HEK293 (cell line): ENCODE measurements around the gene LEP.

Experiments
- CTCF ChIA-PET: fragments of 350-600 bp; formaldehyde crosslinking; extraction: SDS; loops from one replicate; lab custom pipeline; 2021; ENCODE audit warnings: antibody characterized with exemption; lab: Yijun Ruan, JAX
- POLR2A ChIA-PET: fragments of 300-600 bp; formaldehyde crosslinking; extraction: SDS; loops from one replicate; lab custom pipeline; 2020; ENCODE audit warnings: antibody characterized with exemption, inconsistent platforms; lab: Yijun Ruan, JAX
- H3K27ac ChIP-seq: fragments of 200-500 bp; sonication (Bioruptor generic); 2 replicates; pipeline ENCODE4 v1.5.1; 2014; ENCODE audit warnings: low read depth, low read length, control low read depth, inconsistent platforms; ENCODE audit errors: extremely low read depth
- H3K36me3 ChIP-seq, 2 experiments: fragments of 200-500 bp in 1 of 2; sonication (Bioruptor generic) in 1 of 2; 1 replicate in 1 of 2; 2 replicates in 1 of 2; pipeline ENCODE4 v1.5.1; 2014 to 2017; ENCODE audit warnings: inconsistent platforms in 2 of 2, low read length in 2 of 2; ENCODE audit not compliant: control insufficient read depth in 2 of 2, insufficient read depth in 1 of 2
- H3K4me1 ChIP-seq: fragments of 200-500 bp; sonication (Bioruptor generic); 2 replicates; pipeline ENCODE4 v1.5.1; 2014; ENCODE audit warnings: mild to moderate bottlenecking, low read length, inconsistent platforms; ENCODE audit not compliant: control insufficient read depth, insufficient read depth
- H3K4me3 ChIP-seq: 2 replicates; pipeline ENCODE4 v1.5.1; 2011; ENCODE audit warnings: low read depth, mild to moderate bottlenecking, control low read depth, low read length, moderate library complexity
- H3K9me3 ChIP-seq: fragments of 200-500 bp; sonication (Bioruptor generic); 2 replicates; pipeline ENCODE4 v1.5.1; 2014; ENCODE audit warnings: low read depth, low read length, inconsistent platforms; ENCODE audit not compliant: control insufficient read depth, insufficient read depth
- PBX3 ChIP-seq: sonication (generic); formaldehyde crosslinking; IDR thresholded peaks from 2 replicates; pipeline ENCODE4 v1.8.1; 2022; ENCODE audit warnings: mild to moderate bottlenecking, moderate library complexity, missing genetic modification reagents
- PRDM1 ChIP-seq: fragments of 450-650 bp; formaldehyde crosslinking; IDR thresholded peaks from 2 replicates; pipeline ENCODE4; 2016; ENCODE audit warnings: missing biosample characterization, missing genetic modification characterization
- RBAK ChIP-seq: fragments of 450-650 bp; formaldehyde crosslinking; IDR thresholded peaks from 2 replicates; pipeline ENCODE4 v1.5.1; 2016; ENCODE audit warnings: missing biosample characterization, missing genetic modification characterization
- SETDB1 ChIP-seq: IDR thresholded peaks from one replicate; pipeline ENCODE4 v1.6.1; 2017; ENCODE audit warnings: mild to moderate bottlenecking, low read length, moderate library complexity, mixed read lengths; ENCODE audit not compliant: insufficient read length
- WT1 ChIP-seq: fragments of 450-650 bp; formaldehyde crosslinking; IDR thresholded peaks from 2 replicates; pipeline ENCODE4 v1.5.1; 2016; ENCODE audit warnings: missing biosample characterization, missing genetic modification characterization
- YY2 ChIP-seq: fragments of 450-650 bp; formaldehyde crosslinking; IDR thresholded peaks from 2 replicates; pipeline ENCODE4 v1.5.1; 2016; ENCODE audit warnings: missing biosample characterization, missing genetic modification characterization
- ZNF10 ChIP-seq: fragments of 450-650 bp; formaldehyde crosslinking; IDR thresholded peaks from 2 replicates; pipeline ENCODE4 v1.5.1; 2017; ENCODE audit warnings: missing biosample characterization, missing genetic modification characterization
- ZNF121 ChIP-seq: fragments of 450-650 bp; formaldehyde crosslinking; IDR thresholded peaks from 2 replicates; pipeline ENCODE4 v1.5.1; 2016; ENCODE audit warnings: missing biosample characterization, missing genetic modification characterization
- ZNF184 ChIP-seq: fragments of 450-650 bp; IDR thresholded peaks from 2 replicates; pipeline ENCODE4 v1.5.1; 2018; ENCODE audit warnings: missing biosample characterization, mild to moderate bottlenecking, missing genetic modification characterization
- ZNF248 ChIP-seq: fragments of 450-650 bp; formaldehyde crosslinking; IDR thresholded peaks from 2 replicates; pipeline ENCODE4 v1.5.1; 2017; ENCODE audit warnings: missing biosample characterization, missing genetic modification characterization
- ZNF292 ChIP-seq: fragments of 450-650 bp; formaldehyde crosslinking; IDR thresholded peaks from 2 replicates; pipeline ENCODE4 v1.5.1; 2016; ENCODE audit warnings: low read depth, missing biosample characterization, missing genetic modification characterization, borderline replicate concordance
- ZNF394 ChIP-seq: fragments of 450-650 bp; formaldehyde crosslinking; IDR thresholded peaks from 2 replicates; pipeline ENCODE4 v1.5.1; 2016; ENCODE audit warnings: missing biosample characterization, missing genetic modification characterization, mild to moderate bottlenecking, moderate library complexity, borderline replicate concordance
- ZNF426 ChIP-seq: fragments of 450-650 bp; formaldehyde crosslinking; IDR thresholded peaks from 2 replicates; pipeline ENCODE4 v1.5.1; 2017; ENCODE audit warnings: missing biosample characterization, missing genetic modification characterization, mild to moderate bottlenecking, inconsistent platforms, moderate library complexity
- ZNF513 ChIP-seq: fragments of 450-650 bp; IDR thresholded peaks from 2 replicates; pipeline ENCODE4 v1.5.1; 2018; ENCODE audit warnings: missing biosample characterization, missing genetic modification characterization
- ZNF571 ChIP-seq: fragments of 450-650 bp; formaldehyde crosslinking; IDR thresholded peaks from 2 replicates; pipeline ENCODE4 v1.5.0; 2017; ENCODE audit warnings: missing biosample characterization, missing genetic modification characterization
- ZNF585B ChIP-seq: fragments of 450-650 bp; formaldehyde crosslinking; IDR thresholded peaks from 2 replicates; pipeline ENCODE4 v1.5.1; 2016; ENCODE audit warnings: missing biosample characterization, missing genetic modification characterization
- ZNF610 ChIP-seq: fragments of 450-650 bp; formaldehyde crosslinking; IDR thresholded peaks from 2 replicates; pipeline ENCODE4 v1.5.1; 2016; ENCODE audit warnings: missing biosample characterization, missing genetic modification characterization, borderline replicate concordance
- ZNF629 ChIP-seq: fragments of 450-650 bp; formaldehyde crosslinking; IDR thresholded peaks from 2 replicates; pipeline ENCODE4 v1.5.1; 2017; ENCODE audit warnings: missing biosample characterization, missing genetic modification characterization
- ZNF654 ChIP-seq: fragments of 450-650 bp; formaldehyde crosslinking; IDR thresholded peaks from 2 replicates; pipeline ENCODE4 v1.5.1; 2016; ENCODE audit warnings: low read depth, missing biosample characterization, missing genetic modification characterization
- ZNF791 ChIP-seq: fragments of 450-650 bp; formaldehyde crosslinking; IDR thresholded peaks from 2 replicates; pipeline ENCODE4 v1.5.1; 2016; ENCODE audit warnings: missing biosample characterization, missing genetic modification characterization
- ZSCAN4 ChIP-seq: fragments of 450-650 bp; formaldehyde crosslinking; IDR thresholded peaks from 2 replicates; pipeline ENCODE4 v1.5.1; 2017; ENCODE audit warnings: missing biosample characterization, missing genetic modification characterization
- TF ChIP-seq, protein P1 (sequence below): IDR thresholded peaks from 2 replicates; pipeline ENCODE4 v1.6.1; 2011; ENCODE audit warnings: mild to moderate bottlenecking, low read depth, low read length, borderline replicate concordance
- TF ChIP-seq, protein P2 (sequence below): fragments of 450-650 bp; IDR thresholded peaks from 2 replicates; pipeline ENCODE4 v1.5.1; 2018; ENCODE audit warnings: missing biosample characterization, mild to moderate bottlenecking, missing genetic modification characterization
- TF ChIP-seq, protein P3 (sequence below): fragments of 450-650 bp; formaldehyde crosslinking; IDR thresholded peaks from 2 replicates; pipeline ENCODE4 v1.5.1; 2016; ENCODE audit warnings: missing biosample characterization, missing genetic modification characterization, borderline replicate concordance
- TF ChIP-seq, protein P4 (sequence below): fragments of 450-650 bp; formaldehyde crosslinking; IDR thresholded peaks from 2 replicates; pipeline ENCODE4 v1.5.1; 2016; ENCODE audit warnings: missing biosample characterization, missing genetic modification characterization

Gene LEP

DNA sequence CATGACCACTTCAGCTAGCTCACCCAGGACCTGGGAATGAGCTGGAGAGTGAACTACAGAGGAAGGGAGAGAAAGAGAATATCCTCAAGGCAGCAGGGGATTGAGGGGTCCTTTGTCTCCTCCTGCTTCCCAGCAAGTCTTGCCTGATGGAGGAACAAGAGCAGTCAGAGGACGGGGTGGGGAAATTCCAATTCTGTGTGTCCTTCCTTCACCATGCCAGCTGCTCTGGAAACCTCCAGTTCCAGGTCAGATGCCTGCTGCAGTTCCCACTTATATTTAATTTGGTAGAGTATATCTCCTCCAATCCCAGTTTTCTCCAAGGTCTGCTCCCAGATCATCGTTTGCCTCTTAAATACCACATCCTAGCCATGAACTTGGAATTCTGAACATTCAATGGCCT, 21.4 kb upstream of the LEP start:
- Histone ChIP-seq H3K4me1 (no peaks in the 10 kb centered on the region), H3K9me3 (no peaks in the 10 kb centered on the region), H3K36me3 (no peaks in the 10 kb centered on the region), H3K27ac (no peak overlapping the region), H3K4me3 (no peak overlapping the region)
- ChIA-PET CTCF (interaction anchor here (0.6 to 6.3 kb wide), 2 partner anchors 10 to 13 kb away, joined by 4 to 47 read pairs; no protein-coding TSS in a partner anchor), POLR2A (no interaction called here)
- TF ChIP-seq SETDB1 = no peak
- no peak for TF ChIP-seq ZSCAN4 (tag by site-specific recombination)
- TF ChIP-seq ZNF610 = no peak
- TF ChIP-seq ZNF10 (tag by site-specific recombination) = no peak
- TF ChIP-seq ZNF629 (tag by site-specific recombination) = no peak
- no peak for TF ChIP-seq PBX3
- TF ChIP-seq ZNF248 (tag by site-specific recombination) = no peak
- no peak for TF ChIP-seq ZNF585B
- TF ChIP-seq, protein P1, sequence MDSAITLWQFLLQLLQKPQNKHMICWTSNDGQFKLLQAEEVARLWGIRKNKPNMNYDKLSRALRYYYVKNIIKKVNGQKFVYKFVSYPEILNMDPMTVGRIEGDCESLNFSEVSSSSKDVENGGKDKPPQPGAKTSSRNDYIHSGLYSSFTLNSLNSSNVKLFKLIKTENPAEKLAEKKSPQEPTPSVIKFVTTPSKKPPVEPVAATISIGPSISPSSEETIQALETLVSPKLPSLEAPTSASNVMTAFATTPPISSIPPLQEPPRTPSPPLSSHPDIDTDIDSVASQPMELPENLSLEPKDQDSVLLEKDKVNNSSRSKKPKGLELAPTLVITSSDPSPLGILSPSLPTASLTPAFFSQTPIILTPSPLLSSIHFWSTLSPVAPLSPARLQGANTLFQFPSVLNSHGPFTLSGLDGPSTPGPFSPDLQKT = no peak
- no peak for TF ChIP-seq ZNF513 (tag by site-specific recombination)
- no peak for TF ChIP-seq WT1 (tag by site-specific recombination)

- H3K4me1 ChIP-seq = no peaks in the 10 kb centered on the region
- ChIA-PET CTCF (interaction anchor here (0.6 to 6.3 kb wide), 3 partner anchors 12 to 727 kb away, joined by 3 to 47 read pairs (median 5); no protein-coding TSS in a partner anchor), POLR2A (no interaction called here)
- no peak overlapping the region for H3K4me3 ChIP-seq
- H3K9me3 ChIP-seq = no peaks in the 10 kb centered on the region
- H3K27ac ChIP-seq = no peak overlapping the region
- no peaks in the 10 kb centered on the region for H3K36me3 ChIP-seq
- TF ChIP-seq ZNF791 (tag by site-specific recombination) = no peak
- TF ChIP-seq ZNF426 (tag by site-specific recombination) = no peak
- TF ChIP-seq ZNF292 = no peak
- TF ChIP-seq ZNF184 = no peak
- no peak for TF ChIP-seq ZNF571 (tag by site-specific recombination)
- TF ChIP-seq ZNF394 = no peak
- TF ChIP-seq, protein P2, sequence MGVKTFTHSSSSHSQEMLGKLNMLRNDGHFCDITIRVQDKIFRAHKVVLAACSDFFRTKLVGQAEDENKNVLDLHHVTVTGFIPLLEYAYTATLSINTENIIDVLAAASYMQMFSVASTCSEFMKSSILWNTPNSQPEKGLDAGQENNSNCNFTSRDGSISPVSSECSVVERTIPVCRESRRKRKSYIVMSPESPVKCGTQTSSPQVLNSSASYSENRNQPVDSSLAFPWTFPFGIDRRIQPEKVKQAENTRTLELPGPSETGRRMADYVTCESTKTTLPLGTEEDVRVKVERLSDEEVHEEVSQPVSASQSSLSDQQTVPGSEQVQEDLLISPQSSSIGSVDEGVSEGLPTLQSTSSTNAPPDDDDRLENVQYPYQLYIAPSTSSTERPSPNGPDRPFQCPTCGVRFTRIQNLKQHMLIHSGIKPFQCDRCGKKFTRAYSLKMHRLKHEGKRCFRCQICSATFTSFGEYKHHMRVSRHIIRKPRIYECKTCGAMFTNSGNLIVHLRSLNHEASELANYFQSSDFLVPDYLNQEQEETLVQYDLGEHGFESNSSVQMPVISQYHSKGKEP (tag by site-specific recombination) = no peak
- no peak for TF ChIP-seq ZNF121 (tag by site-specific recombination)
- TF ChIP-seq RBAK (tag by site-specific recombination) = no peak
- TF ChIP-seq ZNF654 = no peak
- no peak for TF ChIP-seq ZNF10 (tag by site-specific recombination)
- no peak for TF ChIP-seq SETDB1
- TF ChIP-seq, protein P3, sequence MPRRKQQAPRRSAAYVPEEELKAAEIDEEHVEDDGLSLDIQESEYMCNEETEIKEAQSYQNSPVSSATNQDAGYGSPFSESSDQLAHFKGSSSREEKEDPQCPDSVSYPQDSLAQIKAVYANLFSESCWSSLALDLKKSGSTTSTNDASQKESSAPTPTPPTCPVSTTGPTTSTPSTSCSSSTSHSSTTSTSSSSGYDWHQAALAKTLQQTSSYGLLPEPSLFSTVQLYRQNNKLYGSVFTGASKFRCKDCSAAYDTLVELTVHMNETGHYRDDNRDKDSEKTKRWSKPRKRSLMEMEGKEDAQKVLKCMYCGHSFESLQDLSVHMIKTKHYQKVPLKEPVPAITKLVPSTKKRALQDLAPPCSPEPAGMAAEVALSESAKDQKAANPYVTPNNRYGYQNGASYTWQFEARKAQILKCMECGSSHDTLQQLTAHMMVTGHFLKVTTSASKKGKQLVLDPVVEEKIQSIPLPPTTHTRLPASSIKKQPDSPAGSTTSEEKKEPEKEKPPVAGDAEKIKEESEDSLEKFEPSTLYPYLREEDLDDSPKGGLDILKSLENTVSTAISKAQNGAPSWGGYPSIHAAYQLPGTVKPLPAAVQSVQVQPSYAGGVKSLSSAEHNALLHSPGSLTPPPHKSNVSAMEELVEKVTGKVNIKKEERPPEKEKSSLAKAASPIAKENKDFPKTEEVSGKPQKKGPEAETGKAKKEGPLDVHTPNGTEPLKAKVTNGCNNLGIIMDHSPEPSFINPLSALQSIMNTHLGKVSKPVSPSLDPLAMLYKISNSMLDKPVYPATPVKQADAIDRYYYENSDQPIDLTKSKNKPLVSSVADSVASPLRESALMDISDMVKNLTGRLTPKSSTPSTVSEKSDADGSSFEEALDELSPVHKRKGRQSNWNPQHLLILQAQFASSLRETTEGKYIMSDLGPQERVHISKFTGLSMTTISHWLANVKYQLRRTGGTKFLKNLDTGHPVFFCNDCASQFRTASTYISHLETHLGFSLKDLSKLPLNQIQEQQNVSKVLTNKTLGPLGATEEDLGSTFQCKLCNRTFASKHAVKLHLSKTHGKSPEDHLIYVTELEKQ (tag by site-specific recombination) = no peak
- TF ChIP-seq, protein P4, sequence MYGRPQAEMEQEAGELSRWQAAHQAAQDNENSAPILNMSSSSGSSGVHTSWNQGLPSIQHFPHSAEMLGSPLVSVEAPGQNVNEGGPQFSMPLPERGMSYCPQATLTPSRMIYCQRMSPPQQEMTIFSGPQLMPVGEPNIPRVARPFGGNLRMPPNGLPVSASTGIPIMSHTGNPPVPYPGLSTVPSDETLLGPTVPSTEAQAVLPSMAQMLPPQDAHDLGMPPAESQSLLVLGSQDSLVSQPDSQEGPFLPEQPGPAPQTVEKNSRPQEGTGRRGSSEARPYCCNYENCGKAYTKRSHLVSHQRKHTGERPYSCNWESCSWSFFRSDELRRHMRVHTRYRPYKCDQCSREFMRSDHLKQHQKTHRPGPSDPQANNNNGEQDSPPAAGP = no peak
- no peak for TF ChIP-seq YY2
- no peak for TF ChIP-seq PRDM1 (tag by site-specific recombination)
Observed at GRCh38 chr7:128221929-128222403, 19.1 kb upstream of the LEP start.
